Neural cell (in vitro differentiated cells): Measurements from ENCODE around the gene ARIH1. TPM values are rescaled to one million over a fixed set of nuclear protein-coding genes. Genes with fewer than 3 reads are reported as not detected.

ENCODE experiments used
- H2AFZ ChIP-seq: fragments of 200-600, 300-800 bp; sonication (generic), shearing (Covaris generic); 2 replicates; pipeline ENCODE4 v1.6.0; 2014; ENCODE audit warnings: low read depth, mild to moderate bottlenecking, antibody characterized with exemption, low read length, moderate library complexity
- H3F3A ChIP-seq: fragments of 200-600 bp; shearing (Covaris generic); 2 replicates; pipeline ENCODE4 v1.6.1; 2016; ENCODE audit warnings: mild to moderate bottlenecking, moderate library complexity, mixed read lengths, antibody characterized with exemption, low read length; ENCODE audit not compliant: insufficient read depth, poor library complexity, severe bottlenecking
- H3K27ac ChIP-seq: fragments of 200-600, 300-800 bp; sonication (generic), shearing (Covaris generic); 2 replicates; pipeline ENCODE4 v1.5.1; 2014; ENCODE audit warnings: mild to moderate bottlenecking, low read length, moderate library complexity
- H3K27me3 ChIP-seq: fragments of 300-800, 200-600 bp; sonication (generic), shearing (Covaris generic); 2 replicates; pipeline ENCODE4 v1.6.0; 2014; ENCODE audit warnings: mild to moderate bottlenecking, low read depth, low read length, moderate library complexity; ENCODE audit not compliant: insufficient read depth
- H3K36me3 ChIP-seq: fragments of 300-800, 200-600 bp; sonication (generic), shearing (Covaris generic); 2 replicates; pipeline ENCODE4 v1.5.1; 2014; ENCODE audit warnings: mild to moderate bottlenecking, antibody characterized with exemption, low read length, moderate library complexity; ENCODE audit not compliant: insufficient read depth
- H3K4me2 ChIP-seq: fragments of 300-800, 200-600 bp; sonication (generic), shearing (Covaris generic); 2 replicates; pipeline ENCODE4 v1.6.0; 2014; ENCODE audit warnings: mild to moderate bottlenecking, low read length
- H3K4me3 ChIP-seq: fragments of 300-800, 200-600 bp; sonication (generic), shearing (Covaris generic); 2 replicates; pipeline ENCODE4 v1.5.1; 2014; ENCODE audit warnings: mild to moderate bottlenecking, low read length, moderate library complexity
- H3K79me2 ChIP-seq: fragments of 200-600 bp; shearing (Covaris generic); replicated peaks from 2 replicates; pipeline ENCODE4 v1.6.0; 2014; ENCODE audit warnings: mild to moderate bottlenecking, low read length, moderate library complexity; ENCODE audit not compliant: insufficient read depth
- H3K9ac ChIP-seq: fragments of 300-800, 200-600 bp; sonication (generic), shearing (Covaris generic); 2 replicates; pipeline ENCODE4 v1.6.1; 2016; ENCODE audit warnings: mild to moderate bottlenecking, low read length, mixed read lengths
- H3K9me2 ChIP-seq: fragments of 200-600 bp; shearing (Covaris generic); 2 replicates; pipeline ENCODE4 v1.6.1; 2016; ENCODE audit warnings: mild to moderate bottlenecking, low read length, mixed read lengths; ENCODE audit not compliant: insufficient read depth
- H3K9me3 ChIP-seq: fragments of 200-600, 300-800 bp; sonication (generic), shearing (Covaris generic); 2 replicates; pipeline ENCODE4 v1.6.1; 2016; ENCODE audit warnings: mild to moderate bottlenecking, mixed run types, low read length, moderate library complexity, mixed read lengths
- H4K20me1 ChIP-seq: fragments of 200-600 bp; shearing (Covaris generic); 2 replicates; pipeline ENCODE4 v1.6.1; 2016; ENCODE audit warnings: mild to moderate bottlenecking, mixed run types; ENCODE audit not compliant: insufficient read depth
- EP300 ChIP-seq: fragments of 450-650 bp; conservative IDR thresholded peaks from 2 replicates; pipeline ENCODE4 v1.6.1; 2014; ENCODE audit warnings: antibody characterized with exemption, mild to moderate bottlenecking, moderate library complexity; ENCODE audit not compliant: poor library complexity, severe bottlenecking
- EZH2 ChIP-seq: fragments of 200-600, 300-800 bp; shearing (Covaris generic), sonication (generic); IDR thresholded peaks from 2 replicates; pipeline ENCODE4 v1.6.1; 2014; ENCODE audit warnings: antibody characterized with exemption, low read length, borderline replicate concordance, mild to moderate bottlenecking; ENCODE audit not compliant: insufficient read depth, poor library complexity, severe bottlenecking
- MXI1 ChIP-seq: fragments of 450-650 bp; conservative IDR thresholded peaks from 2 replicates; pipeline ENCODE4 v1.6.1; 2014; ENCODE audit warnings: antibody characterized with exemption, mild to moderate bottlenecking; ENCODE audit not compliant: poor library complexity, severe bottlenecking
- POLR2AphosphoS5 ChIP-seq: IDR thresholded peaks from 2 replicates; pipeline ENCODE4 v1.6.1; 2012
- RAD21 ChIP-seq: fragments of 450-650 bp; conservative IDR thresholded peaks from 2 replicates; pipeline ENCODE4 v1.6.1; 2014; ENCODE audit warnings: antibody characterized with exemption, mild to moderate bottlenecking, moderate library complexity
- SMC3 ChIP-seq: fragments of 450-650 bp; conservative IDR thresholded peaks from 2 replicates; pipeline ENCODE4 v1.6.1; 2014; ENCODE audit warnings: antibody characterized with exemption, mild to moderate bottlenecking, moderate library complexity; ENCODE audit not compliant: poor library complexity
- TAF1 ChIP-seq: IDR thresholded peaks from 2 replicates; pipeline ENCODE4 v1.6.1; 2012; ENCODE audit warnings: low read depth
- polyA plus RNA-seq: library from polyadenylated mRNA; depleted of rRNA; stranded (reverse); fragments of >200 nt; gene quantifications from 2 replicates; pipeline ENCODE4 v1.2.3, GENCODE V29; 2014
- TF ChIP-seq, protein P1 (sequence below): IDR thresholded peaks from 2 replicates; pipeline ENCODE4 v1.6.1; 2012; ENCODE audit warnings: borderline replicate concordance
- TF ChIP-seq, protein P2 (sequence below): fragments of 450-650 bp; IDR thresholded peaks from 2 replicates; pipeline ENCODE4 v1.5.1; 2014; ENCODE audit warnings: antibody characterized with exemption, mild to moderate bottlenecking, moderate library complexity; ENCODE audit not compliant: poor library complexity, severe bottlenecking

ARIH1 gene
- polyA plus RNA-seq, 1 donor from 2014 or later = 72.1 TPM

DNA sequence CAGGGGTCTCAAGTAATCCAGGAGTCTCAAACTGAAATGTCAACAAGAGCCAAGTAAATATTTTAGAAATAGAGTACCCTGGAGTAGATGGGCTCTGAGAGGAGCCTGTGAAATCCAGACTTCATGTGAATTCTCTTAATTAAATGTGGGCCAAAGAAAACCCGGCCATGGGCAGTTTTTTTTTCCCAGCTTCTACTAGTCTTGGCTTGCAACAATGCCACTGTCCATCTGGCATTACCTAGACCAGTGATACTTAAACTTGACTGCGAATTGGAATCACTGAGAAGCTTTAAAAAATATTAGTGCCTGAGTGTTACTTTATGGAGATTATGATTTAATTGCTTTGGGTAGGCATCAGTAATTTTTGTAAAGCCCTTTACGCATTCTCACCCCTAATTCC is 114.0 kb downstream of the ARIH1 start:
- Histone ChIP-seq H3K9me3 (no peaks in the 10 kb centered on the region), H3F3A (no peaks in the 10 kb centered on the region), H2AFZ (no peak overlapping the region)

DNA sequence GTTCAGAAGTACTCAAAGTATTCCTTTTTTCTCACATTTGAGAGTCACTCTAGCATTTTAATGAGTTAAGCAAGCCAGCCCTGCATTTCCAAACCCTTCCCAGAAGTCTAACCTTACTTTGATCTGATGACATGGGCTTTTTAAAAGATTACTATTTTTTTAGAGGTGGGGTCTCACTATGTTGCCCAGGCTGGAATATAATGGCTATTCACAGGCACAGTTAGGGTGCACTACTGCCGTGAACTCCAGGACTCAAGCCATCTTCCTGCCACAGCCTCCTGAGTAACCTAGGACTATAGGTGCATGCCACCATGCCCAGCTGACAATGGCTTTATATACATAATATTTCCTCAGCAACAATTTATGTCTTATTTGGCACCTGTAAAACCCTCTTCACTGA is 116.3 kb downstream of the ARIH1 start:
- no peak for TF ChIP-seq EZH2
- TF ChIP-seq TAF1 = no peak
- TF ChIP-seq, protein P1, sequence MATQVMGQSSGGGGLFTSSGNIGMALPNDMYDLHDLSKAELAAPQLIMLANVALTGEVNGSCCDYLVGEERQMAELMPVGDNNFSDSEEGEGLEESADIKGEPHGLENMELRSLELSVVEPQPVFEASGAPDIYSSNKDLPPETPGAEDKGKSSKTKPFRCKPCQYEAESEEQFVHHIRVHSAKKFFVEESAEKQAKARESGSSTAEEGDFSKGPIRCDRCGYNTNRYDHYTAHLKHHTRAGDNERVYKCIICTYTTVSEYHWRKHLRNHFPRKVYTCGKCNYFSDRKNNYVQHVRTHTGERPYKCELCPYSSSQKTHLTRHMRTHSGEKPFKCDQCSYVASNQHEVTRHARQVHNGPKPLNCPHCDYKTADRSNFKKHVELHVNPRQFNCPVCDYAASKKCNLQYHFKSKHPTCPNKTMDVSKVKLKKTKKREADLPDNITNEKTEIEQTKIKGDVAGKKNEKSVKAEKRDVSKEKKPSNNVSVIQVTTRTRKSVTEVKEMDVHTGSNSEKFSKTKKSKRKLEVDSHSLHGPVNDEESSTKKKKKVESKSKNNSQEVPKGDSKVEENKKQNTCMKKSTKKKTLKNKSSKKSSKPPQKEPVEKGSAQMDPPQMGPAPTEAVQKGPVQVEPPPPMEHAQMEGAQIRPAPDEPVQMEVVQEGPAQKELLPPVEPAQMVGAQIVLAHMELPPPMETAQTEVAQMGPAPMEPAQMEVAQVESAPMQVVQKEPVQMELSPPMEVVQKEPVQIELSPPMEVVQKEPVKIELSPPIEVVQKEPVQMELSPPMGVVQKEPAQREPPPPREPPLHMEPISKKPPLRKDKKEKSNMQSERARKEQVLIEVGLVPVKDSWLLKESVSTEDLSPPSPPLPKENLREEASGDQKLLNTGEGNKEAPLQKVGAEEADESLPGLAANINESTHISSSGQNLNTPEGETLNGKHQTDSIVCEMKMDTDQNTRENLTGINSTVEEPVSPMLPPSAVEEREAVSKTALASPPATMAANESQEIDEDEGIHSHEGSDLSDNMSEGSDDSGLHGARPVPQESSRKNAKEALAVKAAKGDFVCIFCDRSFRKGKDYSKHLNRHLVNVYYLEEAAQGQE = no peak
- TF ChIP-seq, protein P2, sequence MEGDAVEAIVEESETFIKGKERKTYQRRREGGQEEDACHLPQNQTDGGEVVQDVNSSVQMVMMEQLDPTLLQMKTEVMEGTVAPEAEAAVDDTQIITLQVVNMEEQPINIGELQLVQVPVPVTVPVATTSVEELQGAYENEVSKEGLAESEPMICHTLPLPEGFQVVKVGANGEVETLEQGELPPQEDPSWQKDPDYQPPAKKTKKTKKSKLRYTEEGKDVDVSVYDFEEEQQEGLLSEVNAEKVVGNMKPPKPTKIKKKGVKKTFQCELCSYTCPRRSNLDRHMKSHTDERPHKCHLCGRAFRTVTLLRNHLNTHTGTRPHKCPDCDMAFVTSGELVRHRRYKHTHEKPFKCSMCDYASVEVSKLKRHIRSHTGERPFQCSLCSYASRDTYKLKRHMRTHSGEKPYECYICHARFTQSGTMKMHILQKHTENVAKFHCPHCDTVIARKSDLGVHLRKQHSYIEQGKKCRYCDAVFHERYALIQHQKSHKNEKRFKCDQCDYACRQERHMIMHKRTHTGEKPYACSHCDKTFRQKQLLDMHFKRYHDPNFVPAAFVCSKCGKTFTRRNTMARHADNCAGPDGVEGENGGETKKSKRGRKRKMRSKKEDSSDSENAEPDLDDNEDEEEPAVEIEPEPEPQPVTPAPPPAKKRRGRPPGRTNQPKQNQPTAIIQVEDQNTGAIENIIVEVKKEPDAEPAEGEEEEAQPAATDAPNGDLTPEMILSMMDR = no peak
- TF ChIP-seq SMC3 = no peak
- Histone ChIP-seq H4K20me1 (no peaks in the 10 kb centered on the region), H3K4me2 (no peak overlapping the region), H3K36me3 (no peaks in the 10 kb centered on the region), H3K27me3 (no peaks in the 10 kb centered on the region), H3K9me2 (no peaks in the 10 kb centered on the region), H3F3A (no peaks in the 10 kb centered on the region), H3K4me3 (no peak overlapping the region), H3K9me3 (no peaks in the 10 kb centered on the region), H2AFZ (no peak overlapping the region), H3K9ac (no peak overlapping the region), H3K79me2 (no peaks in the 10 kb centered on the region), H3K27ac (no peak overlapping the region)

More for the DNA sequence above, 114.0 kb downstream of the ARIH1 start:
- no peaks in the 10 kb centered on the region for H3K36me3 ChIP-seq
- H3K9ac ChIP-seq = no peak overlapping the region
- no peak overlapping the region for H3K4me2 ChIP-seq
- no peak for TF ChIP-seq MXI1
- no peak for TF ChIP-seq EZH2
- TF ChIP-seq, protein P2 = no peak
- no peak for TF ChIP-seq RAD21
- TF ChIP-seq TAF1 = no peak
- no peak for TF ChIP-seq SMC3
- TF ChIP-seq, protein P1 = no peak
- TF ChIP-seq EP300 = no peak
- TF ChIP-seq POLR2AphosphoS5 = no peak
- H3K9me2 ChIP-seq = no peaks in the 10 kb centered on the region
- no peaks in the 10 kb centered on the region for H3K27me3 ChIP-seq
- no peaks in the 10 kb centered on the region for H4K20me1 ChIP-seq
- no peak overlapping the region for H3K27ac ChIP-seq
- H3K4me3 ChIP-seq = no peak overlapping the region
- no peaks in the 10 kb centered on the region for H3K79me2 ChIP-seq
